HG03575 (cell line): ENCODE measurements around the gene MDM4.
"Not testable (repeated sequence)": the region's sequence is repeated elsewhere in the genome, so short reads cannot be mapped to it uniquely, and the experiment has no call there.

Source experiments
- ATAC-seq: cut with Tn5 transposase; IDR thresholded peaks from one replicate; pipeline ENCODE4 v1.9.1; 2021; ENCODE audit not compliant: unreplicated experiment, insufficient number of reproducible peaks, low FRiP score; ENCODE audit errors: extremely low read depth

Gene MDM4

DNA sequence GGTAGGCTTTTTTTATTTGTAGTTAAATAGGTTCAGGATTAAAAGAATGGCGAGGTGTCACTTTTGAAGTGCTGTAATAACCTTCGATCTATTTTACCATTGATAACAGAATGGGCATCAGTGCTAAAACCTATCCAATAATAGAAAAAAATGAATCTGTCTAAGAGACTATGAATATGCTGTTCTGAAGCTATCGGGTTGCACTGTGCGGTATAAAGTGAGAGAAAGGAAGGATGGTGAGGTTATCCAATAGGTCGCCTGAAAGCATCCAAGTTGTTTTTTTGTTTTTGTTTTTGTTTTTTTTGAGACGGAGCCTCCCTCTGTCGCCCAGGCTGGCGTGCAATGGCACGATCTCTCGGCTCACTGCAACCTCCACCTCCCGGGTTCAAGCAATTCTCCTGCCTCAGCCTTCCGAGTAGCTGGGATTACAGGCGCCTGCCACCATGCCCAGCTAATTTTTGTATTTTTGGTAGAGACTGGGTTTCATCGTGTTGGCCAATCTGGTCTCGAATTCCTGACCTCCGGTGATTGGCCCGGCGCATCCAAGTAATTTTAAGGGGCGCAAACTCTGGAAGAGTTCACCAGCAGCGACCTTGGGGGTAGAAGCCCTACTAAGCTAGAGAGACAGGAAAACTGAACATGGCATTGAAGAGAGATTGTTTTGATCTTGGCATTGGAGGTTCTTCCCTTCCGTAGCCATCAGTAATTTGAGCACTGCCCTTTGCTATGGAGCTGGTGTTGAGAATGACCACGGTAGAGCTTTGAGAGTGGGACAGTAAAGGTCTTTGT, 8.7 kb upstream of the MDM4 start:
- no peak for ATAC-seq

DNA sequence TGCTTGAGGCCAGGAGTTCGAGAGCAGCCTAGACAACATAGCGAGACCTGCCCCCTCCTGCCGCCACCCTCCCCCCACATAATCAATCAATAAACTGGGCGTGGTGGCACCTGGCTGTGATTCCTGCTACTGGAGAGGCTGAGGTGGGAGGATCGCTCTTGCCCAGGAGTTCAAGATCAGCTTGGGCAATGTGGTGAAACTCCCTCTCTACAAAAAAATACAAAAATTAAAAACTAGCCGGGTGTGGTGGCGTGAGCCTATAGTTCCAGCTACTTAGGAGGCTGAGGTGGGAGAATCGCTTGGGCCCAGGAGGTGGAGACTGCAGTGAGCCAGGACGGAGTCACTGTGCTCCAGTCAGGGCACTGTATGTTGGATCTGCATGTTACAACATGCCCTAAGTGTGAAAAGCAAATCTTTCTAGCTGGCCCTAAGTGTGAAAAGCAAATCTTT, 7.0 kb upstream of the MDM4 start:
- ATAC-seq: no peak

DNA sequence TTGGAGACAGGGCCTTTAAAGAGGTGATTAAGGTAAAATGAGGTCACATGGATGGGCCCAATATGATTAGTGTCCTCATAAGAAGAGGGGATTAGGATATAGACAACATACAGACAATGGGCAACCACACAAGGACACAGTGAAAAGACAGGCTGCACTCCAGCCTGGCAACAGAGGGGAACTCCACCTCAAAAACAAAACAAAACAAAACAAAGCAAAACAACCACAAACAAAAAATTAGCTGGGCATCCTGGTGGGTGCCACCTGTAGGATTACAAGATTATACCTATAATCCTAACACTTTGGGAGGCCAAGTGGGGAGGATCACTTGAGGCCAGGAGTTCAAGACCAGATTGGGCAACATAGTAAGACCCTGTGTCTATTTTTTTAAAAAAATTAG, 4.8 kb upstream of the MDM4 start:
- no peak for ATAC-seq

DNA sequence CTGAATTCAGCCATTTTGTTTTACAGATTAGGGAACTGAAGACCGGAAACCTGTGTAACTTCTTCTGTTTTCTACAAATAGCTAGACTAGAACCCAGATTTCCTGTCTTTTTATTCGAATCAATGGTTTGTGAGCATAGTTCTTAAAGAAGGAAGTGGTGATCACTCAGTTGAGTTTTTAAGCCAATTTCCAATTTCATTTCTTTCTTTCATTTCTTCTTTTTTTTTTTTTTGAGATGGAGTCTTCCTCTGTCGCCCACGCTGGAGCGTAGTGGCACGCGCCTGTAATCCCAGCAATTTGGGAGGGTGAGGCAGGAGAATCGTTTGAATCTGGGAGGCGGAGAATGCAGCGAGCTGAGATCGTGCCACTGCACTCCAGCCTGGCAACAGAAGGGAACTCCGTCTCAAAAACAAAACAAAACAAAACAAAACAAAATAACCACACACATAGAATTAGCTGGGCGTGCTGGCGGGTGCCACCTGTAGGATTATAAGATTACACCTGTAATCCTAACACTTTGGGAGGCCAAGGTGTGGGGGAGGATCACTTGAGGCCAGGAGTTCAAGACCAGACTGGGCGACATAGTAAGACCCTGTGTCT, 3.0 kb upstream of the MDM4 start:
- ATAC-seq: peak; percentile 26

DNA sequence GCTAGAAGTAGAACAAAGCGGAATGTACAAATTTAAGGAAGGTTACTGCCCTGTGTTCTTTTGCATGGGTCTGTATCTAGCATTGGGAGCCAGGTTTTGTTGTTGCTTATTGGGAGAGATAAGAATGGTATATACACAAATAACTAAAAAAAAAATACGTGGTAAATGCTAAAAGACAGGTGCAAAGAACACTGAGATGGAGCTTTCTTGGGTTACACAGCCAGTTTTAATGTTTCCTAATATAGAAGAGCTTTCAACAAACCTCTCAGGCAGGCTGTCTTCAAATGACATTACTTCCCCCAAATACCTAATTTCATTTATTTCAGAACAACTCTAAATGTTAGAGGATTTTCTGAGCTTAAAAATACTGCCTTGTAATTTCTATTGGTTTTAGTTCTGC, 1.4 kb upstream of the MDM4 start:
- ATAC-seq: no peak

DNA sequence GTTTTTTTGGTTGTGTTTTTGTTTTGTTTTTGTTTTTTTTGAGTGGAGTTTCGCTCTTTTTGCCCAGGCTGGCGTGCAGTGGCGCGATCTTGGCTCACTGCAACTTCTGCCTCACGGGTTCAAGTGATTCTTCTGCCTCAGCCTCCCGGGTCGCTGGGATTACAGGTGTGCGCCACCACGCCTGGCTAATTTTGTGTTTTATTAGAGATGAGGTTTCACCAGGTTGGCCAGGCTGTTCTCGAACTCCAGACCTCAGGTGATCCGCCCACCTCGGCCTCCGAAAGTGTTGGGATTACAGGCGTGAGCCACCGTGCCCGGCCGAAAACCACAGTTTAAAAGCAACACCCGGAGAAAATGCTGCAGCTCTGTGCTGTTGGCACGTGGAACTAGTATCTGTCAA, 1.2 kb downstream of the MDM4 start:
- not testable (repeated sequence) for ATAC-seq

DNA sequence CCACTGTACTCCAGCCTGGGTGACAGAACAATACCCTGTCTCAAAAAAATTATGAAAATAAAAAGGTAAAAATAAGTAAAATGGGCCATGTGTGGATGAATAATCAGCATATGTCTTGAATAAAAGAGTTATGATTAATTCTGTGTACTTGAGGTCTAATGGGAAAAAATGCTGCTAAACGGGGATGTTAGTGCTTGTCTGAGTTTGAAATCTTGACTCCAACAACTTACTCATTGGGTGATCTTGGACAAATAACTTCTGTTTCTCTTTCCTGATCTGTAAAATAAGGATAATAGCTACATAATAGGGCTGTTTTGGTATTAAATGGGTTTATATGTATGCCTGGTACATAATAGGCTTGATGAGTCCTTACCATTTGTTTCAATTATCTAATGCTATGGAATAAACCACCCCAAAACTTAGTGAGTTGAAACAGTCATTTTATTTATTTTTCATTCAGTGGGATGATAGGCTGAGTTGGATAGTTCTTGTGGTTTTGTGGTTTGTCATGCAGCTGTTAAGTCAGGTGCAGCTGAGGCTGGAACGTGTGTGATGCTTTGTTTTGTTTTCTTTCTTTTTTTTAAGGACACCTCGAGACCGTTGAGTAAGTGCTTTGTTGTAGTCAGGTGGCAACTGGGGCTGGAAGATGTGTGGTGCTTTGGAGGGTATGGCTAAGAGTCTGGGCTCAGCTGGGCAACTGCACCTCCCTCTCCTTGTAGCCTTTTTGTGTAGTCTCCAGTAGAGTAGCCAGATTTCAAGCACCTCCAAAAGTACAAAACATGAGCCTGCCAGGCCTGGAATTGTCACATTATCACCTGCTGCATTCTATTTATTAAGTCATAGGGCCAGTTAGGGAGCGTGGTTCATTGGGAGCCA, 4.9 kb downstream of the MDM4 start:
- ATAC-seq: peak; percentile 51

DNA sequence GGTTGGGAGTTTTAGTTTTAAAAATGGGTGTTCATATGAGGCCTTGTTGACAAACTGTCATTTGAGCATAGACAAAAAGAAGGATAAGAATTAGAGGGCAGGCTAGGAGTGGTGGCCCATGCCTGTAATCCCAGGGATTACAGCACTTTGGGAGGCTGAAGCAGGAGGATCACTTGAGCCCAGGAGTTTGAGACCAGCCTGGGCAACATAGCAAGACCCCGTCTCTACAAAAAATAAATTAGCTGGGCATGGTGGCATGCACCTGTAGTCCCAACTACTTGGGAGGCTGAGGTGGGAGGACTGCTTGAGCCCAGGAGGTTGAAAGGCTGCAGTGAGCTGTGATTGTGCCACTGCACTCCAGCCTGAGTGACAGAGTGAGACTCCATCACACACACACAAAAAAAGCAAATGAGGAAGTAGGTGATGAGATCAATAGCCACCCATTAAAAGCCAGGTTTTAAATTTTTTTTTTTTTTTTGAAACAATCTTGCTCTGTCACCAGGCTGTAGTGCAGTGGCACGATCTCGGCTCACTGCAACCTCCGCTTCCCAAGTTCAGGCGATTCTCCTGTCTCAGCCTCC, 5.8 kb downstream of the MDM4 start:
- not testable (repeated sequence) for ATAC-seq

DNA sequence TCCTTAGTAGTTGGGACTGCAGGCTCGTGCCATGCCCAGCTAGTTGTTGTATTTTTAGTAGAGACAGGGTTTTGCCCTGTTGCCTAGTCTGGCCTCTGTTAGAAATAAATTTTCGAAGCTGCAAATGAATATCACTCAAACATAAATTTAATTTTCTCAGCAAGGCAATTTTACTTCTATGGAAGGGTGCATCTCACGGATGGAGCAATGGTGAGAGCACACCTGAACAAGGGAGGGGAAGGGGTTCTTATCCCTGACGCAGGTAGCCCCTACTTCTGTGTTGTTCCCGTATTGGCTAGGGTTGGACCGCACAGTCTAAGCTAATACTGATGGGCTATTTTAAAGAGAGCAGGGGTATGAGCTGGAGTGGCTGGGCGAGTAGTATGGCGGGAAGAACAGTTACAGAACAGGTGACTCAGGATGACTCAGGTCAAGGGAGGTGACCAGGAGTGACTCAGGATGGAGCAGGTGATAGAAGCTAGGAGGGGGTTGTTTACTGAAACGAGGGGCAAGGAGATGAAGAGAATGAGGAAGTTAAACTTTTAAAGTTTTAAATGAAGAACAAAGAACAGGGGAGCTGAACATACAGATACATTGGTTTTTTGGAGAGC, 7.5 kb downstream of the MDM4 start:
- ATAC-seq: no peak

DNA sequence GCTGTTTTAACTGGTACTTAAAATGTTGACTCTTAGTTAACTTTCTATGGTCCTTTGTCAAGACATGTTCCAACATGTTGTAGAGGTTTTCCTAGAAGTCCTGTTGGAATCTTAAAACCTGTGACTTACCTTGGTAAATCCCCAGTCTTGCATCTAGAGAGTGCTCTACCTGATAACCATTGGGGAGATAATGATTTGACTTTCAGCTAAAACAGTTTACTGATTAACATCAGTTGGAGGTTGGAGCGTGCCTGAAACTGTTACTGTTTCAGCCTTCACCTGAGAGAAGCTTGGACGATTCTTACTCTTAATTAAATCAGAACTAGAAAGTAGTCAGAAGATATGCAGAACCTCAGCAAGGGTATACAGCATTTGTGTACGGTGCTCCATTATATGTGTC, 8.8 kb downstream of the MDM4 start:
- ATAC-seq: no peak

DNA sequence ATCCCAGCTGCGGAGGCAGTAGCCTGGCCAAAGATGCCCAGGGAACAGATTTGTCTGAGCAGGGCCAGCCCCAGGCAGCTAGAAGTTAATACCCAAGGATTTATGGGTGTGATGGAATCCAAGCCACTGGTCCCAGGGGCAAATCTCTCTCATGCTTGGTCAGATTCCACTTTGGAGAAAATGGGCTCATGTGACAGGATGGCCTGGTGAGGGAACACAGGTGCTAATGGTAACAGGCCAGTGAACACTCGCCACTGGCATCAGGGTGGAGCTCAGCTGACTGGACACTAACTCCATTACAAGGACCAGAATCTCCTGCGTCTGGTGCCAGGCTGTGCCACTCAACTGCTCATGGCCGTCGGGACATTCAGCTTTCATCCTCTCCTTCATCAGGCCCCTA, 12.0 kb downstream of the MDM4 start:
- no peak for ATAC-seq

DNA sequence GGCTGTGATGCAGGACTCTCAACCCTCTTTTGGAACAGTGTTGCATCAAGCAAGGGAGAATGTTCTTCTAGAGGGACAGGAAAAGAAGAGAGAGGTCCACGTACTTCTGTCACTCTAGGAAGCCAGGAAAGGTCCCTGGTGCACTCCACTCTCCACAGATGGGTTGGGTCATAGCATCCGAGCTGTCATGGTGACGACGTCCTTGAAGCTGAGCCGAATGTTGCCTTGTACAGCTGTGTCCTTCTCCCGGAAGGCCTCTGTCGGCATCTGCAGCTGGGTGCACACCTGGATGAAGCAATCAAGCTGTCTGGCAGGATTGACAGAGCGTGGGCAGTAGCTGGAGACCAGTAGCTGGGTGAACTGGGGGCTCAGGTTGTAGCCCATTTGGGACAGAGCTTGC, 12.5 kb downstream of the MDM4 start:
- no peak for ATAC-seq

DNA sequence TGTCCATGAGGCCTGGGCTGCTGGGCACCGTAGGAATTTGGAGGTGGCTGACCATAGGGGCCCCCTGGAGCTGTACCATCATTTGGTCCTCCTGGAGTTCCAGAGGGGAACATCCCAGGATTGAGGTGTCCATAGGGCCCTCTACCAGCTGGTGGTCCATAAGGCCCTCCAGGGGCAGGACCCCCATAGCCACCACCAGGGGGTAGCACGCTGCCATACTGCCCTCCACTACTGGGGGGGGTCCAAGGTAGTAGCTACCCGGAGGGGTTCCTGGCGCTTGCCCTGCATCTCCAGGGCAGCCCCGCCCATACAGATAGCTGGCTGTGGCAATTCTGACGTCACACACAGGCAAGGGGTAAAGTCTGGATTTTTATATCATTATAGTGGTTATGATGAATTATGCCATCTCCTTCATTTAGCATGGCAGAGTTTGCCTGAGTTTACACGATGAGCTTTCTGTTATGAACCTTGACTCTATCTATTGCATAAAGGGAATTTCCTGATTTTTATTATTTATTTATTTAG, 13.2 kb downstream of the MDM4 start:
- no peak for ATAC-seq

DNA sequence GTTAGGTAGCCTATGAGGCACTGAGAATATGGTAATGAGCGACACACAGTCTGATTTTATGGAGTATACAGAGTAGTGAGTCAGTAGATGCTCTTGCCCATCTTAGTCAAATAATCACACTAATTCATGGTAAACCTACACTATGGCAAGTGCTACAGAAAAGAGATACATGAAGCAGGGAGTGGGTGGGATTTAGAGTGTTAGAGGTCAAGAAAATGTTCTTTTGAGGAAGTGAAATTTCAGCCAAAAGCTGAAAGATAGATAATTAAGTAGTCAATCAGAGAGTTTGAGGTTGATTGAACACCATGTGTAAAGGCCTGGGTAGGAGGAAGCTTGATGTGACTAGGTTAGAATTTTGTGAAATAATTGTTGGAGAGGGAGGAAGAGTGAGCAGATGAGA, 14.7 kb downstream of the MDM4 start:
- ATAC-seq: peak; percentile 78

DNA sequence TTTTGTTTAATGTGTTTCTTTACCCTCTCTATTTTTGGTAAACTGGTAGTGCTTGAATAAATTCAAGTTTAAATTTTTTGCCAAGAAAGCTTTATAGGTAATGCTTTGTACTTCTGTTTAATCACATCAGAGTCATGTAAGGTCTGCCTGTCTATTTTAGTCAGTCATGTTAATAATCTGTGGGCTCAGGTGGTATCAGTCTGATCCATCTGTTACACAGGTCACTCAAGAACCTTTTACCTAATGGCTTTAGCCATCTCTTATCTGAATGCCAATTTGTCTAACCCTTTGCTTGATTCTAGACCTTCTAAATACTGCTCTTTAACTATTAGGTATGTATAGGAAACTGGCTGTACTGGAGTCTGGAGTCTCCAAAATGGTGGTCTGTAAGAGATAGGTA, 16.6 kb downstream of the MDM4 start:
- ATAC-seq: no peak

DNA sequence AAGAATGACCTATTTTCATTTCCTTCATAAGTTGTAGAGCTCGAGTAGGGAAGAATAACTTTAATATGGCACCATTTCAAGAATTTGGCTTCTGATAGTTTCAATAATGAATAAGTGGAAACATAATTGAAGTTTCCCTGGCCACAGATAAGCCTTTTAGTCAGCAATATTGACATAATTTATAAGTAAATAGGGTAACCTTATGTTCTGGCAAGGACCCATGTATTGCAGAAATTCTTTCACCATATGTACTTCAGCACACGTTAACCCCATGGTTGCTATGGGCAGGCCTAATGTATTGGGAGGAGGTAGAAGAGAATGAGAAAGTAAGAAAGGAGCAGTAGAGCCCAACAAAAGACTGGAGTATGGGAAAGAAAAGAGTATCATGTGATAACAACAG, 25.4 kb downstream of the MDM4 start:
- ATAC-seq: no peak

DNA sequence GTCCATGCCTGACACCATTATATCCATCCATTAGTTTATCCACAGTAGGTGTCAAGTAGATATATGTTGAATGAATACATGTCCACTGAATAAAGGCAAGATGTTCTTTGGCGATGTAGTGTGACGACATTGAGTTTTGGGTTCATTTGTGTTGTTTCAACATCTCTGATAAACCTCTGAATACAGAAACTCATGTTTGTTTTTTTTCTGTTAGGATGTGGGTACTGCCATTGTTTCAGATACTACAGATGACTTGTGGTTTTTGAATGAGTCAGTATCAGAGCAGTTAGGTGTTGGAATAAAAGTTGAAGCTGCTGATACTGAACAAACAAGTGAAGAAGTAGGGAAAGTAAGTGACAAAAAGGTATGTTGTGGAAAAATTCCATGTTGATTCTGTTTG, 28.1 kb downstream of the MDM4 start:
- no peak for ATAC-seq

DNA sequence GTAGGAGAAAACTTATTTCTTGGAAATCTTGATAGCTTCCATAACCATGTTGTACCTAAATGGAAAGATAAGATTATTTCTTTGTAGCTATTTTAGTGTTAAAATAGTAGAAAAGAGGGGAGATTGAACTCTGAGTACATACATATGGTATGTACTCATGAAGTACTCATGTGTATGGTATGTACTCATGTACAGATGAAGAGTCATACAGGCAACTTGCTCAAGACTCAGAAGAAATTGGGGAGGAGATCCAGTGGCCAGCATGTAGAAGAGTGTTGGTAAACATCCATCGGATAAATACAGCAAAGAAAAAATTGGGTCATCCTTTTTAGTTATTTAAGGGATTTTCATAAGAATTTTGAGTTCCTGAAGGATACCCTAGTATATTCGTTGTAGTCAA, 29.0 kb downstream of the MDM4 start:
- no peak for ATAC-seq

DNA sequence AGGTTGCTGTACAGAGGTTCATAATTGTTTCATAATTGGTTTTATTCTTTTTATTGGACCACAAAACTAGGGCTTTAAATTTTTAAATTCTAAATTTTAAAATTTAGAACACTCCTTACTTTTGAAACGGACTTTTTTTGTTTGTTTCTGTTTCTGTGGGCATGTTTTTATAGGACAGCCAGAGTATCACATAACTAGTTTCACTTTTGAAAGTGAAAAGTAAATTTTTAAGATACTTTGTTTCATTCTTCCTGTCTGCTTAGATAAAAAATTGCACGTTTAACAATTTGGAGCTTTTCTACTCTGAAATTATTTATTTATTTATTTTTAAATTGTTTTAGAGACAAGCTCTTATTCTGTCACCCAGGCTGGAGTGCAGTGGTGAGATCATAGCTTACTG, 29.7 kb downstream of the MDM4 start:
- ATAC-seq: no peak
